Mucosa of rectum (tissue), 2 donors: ENCODE measurements around the gene IPCEF1.

ENCODE experiments used
- H3K27ac ChIP-seq, 2 donors: one replicate each; pipeline ENCODE4 v1.7.0; 2013; ENCODE audit warnings: inconsistent platforms in 2 of 2, low read depth in 2 of 2, low read length in 2 of 2
- H3K27me3 ChIP-seq, 2 donors: one replicate each; pipeline ENCODE4 v1.7.0; 2013; ENCODE audit warnings: low read length in 2 of 2; ENCODE audit not compliant: control insufficient read depth in 2 of 2, insufficient read depth in 2 of 2
- H3K36me3 ChIP-seq, 2 donors: one replicate each; pipeline ENCODE4 v1.7.0; 2013; ENCODE audit warnings: low read length in 2 of 2; ENCODE audit not compliant: control insufficient read depth in 2 of 2, insufficient read depth in 2 of 2
- H3K4me1 ChIP-seq, 2 donors: one replicate each; pipeline ENCODE4 v1.7.0; 2013; ENCODE audit warnings: low read length in 2 of 2, mild to moderate bottlenecking in 1 of 2; ENCODE audit not compliant: control insufficient read depth in 2 of 2, insufficient read depth in 2 of 2
- H3K4me3 ChIP-seq, 2 donors: one replicate each; pipeline ENCODE4 v1.7.0; 2013; ENCODE audit warnings: low read length in 2 of 2
- H3K9ac ChIP-seq, 2 donors: one replicate each; pipeline ENCODE4 v1.7.0; 2013; ENCODE audit warnings: low read length in 2 of 2, low read depth in 1 of 2, mild to moderate bottlenecking in 1 of 2
- H3K9me3 ChIP-seq, 2 donors: one replicate each; pipeline ENCODE4 v1.7.0; 2013; ENCODE audit warnings: low read length in 2 of 2; ENCODE audit not compliant: control insufficient read depth in 2 of 2
- donor health status: healthy.
- donor health status: Normal muscosa, but diverticular disease.

The IPCEF1 gene

GRCh38 chr6:154359161-154359574 is 2.6 kb upstream of the IPCEF1 start:
- H3K4me3 ChIP-seq, result peak overlapping the region in 1 of 2 donors; percentile 26
- H3K9me3 ChIP-seq, result no peaks in the 10 kb centered on the region
- H3K27ac ChIP-seq, result no peak overlapping the region
- H3K9ac ChIP-seq, result no peak overlapping the region
- no peaks in the 10 kb centered on the region for H3K36me3 ChIP-seq
- no peaks in the 10 kb centered on the region for H3K4me1 ChIP-seq
- H3K27me3 ChIP-seq, result no peaks in the 10 kb centered on the region

GRCh38 chr6:154358019-154358545 is 1.5 kb upstream of the IPCEF1 start:
- no peak overlapping the region for H3K27ac ChIP-seq
- H3K27me3 ChIP-seq, result no peaks in the 10 kb centered on the region
- H3K9me3 ChIP-seq, result no peaks in the 10 kb centered on the region

GRCh38 chr6:154356113-154356512 is 490 bp downstream of the IPCEF1 start:
- Histone ChIP-seq H3K4me1 (no peaks in the 10 kb centered on the region), H3K27ac (peak overlapping the region in 1 of 2 donors; percentile 38), H3K27me3 (no peaks in the 10 kb centered on the region), H3K36me3 (no peaks in the 10 kb centered on the region), H3K4me3 (peak overlapping the region in 1 of 2 donors; percentile 41), H3K9me3 (no peaks in the 10 kb centered on the region), H3K9ac (no peak overlapping the region)

More at GRCh38 chr6:154358019-154358545, 1.5 kb upstream of the IPCEF1 start:
- H3K4me1 ChIP-seq, result no peaks in the 10 kb centered on the region
- no peak overlapping the region for H3K9ac ChIP-seq
- H3K4me3 ChIP-seq, result no peak overlapping the region
- H3K36me3 ChIP-seq, result no peaks in the 10 kb centered on the region

GRCh38 chr6:154354265-154354777 is 2.3 kb downstream of the IPCEF1 start:
- Histone ChIP-seq H3K9me3 (no peaks in the 10 kb centered on the region), H3K4me1 (no peaks in the 10 kb centered on the region), H3K27me3 (no peaks in the 10 kb centered on the region), H3K27ac (no peak overlapping the region), H3K9ac (no peak overlapping the region), H3K4me3 (no peak overlapping the region), H3K36me3 (no peaks in the 10 kb centered on the region)

GRCh38 chr6:154353626-154354025 is 3.0 kb downstream of the IPCEF1 start:
- Histone ChIP-seq H3K27ac (no peak overlapping the region), H3K9ac (no peak overlapping the region), H3K4me1 (no peaks in the 10 kb centered on the region), H3K9me3 (no peaks in the 10 kb centered on the region), H3K27me3 (no peaks in the 10 kb centered on the region), H3K36me3 (no peaks in the 10 kb centered on the region), H3K4me3 (no peak overlapping the region)

- no peaks in the 10 kb centered on the region for H3K36me3 ChIP-seq
- H3K27ac ChIP-seq, result no peak overlapping the region
- no peaks in the 10 kb centered on the region for H3K27me3 ChIP-seq
- H3K9ac ChIP-seq, result no peak overlapping the region
- no peak overlapping the region for H3K4me3 ChIP-seq
- H3K9me3 ChIP-seq, result no peaks in the 10 kb centered on the region
- no peaks in the 10 kb centered on the region for H3K4me1 ChIP-seq
Observed at GRCh38 chr6:154352898-154353585, 3.6 kb downstream of the IPCEF1 start.

GRCh38 chr6:154350293-154350692 is 6.3 kb downstream of the IPCEF1 start:
- Histone ChIP-seq H3K27me3 (no peaks in the 10 kb centered on the region), H3K27ac (no peak overlapping the region)

GRCh38 chr6:154347981-154348380 is 8.6 kb downstream of the IPCEF1 start:
- Histone ChIP-seq H3K9ac (no peak overlapping the region), H3K27ac (no peak overlapping the region), H3K4me1 (no peaks in the 10 kb centered on the region), H3K9me3 (no peaks in the 10 kb centered on the region), H3K36me3 (no peaks in the 10 kb centered on the region), H3K27me3 (no peaks in the 10 kb centered on the region), H3K4me3 (no peak overlapping the region)

More at GRCh38 chr6:154350293-154350692, 6.3 kb downstream of the IPCEF1 start:
- Histone ChIP-seq H3K4me3 (no peak overlapping the region), H3K9me3 (no peaks in the 10 kb centered on the region), H3K36me3 (no peaks in the 10 kb centered on the region), H3K9ac (no peak overlapping the region), H3K4me1 (no peaks in the 10 kb centered on the region)

GRCh38 chr6:154345811-154346210 is 10.8 kb downstream of the IPCEF1 start:
- Histone ChIP-seq H3K27ac (no peak overlapping the region), H3K9me3 (no peaks in the 10 kb centered on the region), H3K4me3 (no peak overlapping the region), H3K4me1 (peaks cover 2% of the 10 kb centered on the region in 2 donors), H3K36me3 (no peaks in the 10 kb centered on the region), H3K9ac (no peak overlapping the region), H3K27me3 (no peaks in the 10 kb centered on the region)

GRCh38 chr6:154343473-154344308 is 12.9 kb downstream of the IPCEF1 start:
- Histone ChIP-seq H3K27me3 (no peaks in the 10 kb centered on the region), H3K36me3 (no peaks in the 10 kb centered on the region), H3K4me1 (peaks cover 2% of the 10 kb centered on the region in 2 donors), H3K27ac (peak overlapping the region; percentile 72 to 82), H3K9ac (peak overlapping the region; percentile 44 to 65), H3K4me3 (peak overlapping the region; percentile 58 to 76), H3K9me3 (no peaks in the 10 kb centered on the region)
